ENCODE results near the gene SYT12. TPM values are rescaled to one million over a fixed set of nuclear protein-coding genes. Genes with fewer than 3 reads are reported as not detected.

The SYT12 gene
- total and polyA plus RNA-seq, 2 of the 8 experiments (the other 6 are each of a cell fraction or from before 2014, with no cell fraction given) = 1.4 to 3.3 TPM

- TF ChIP-seq RAD21 (IDR thresholded peaks at IDR 0.05 in 1 of 2, conservative IDR thresholded peaks at IDR 0.05 in 1 of 2; ENCODE audit: low read depth in 2 of 2, low read length in 2 of 2) = no peak
- TF ChIP-seq HDAC6 (IDR thresholded peaks at IDR 0.05; ENCODE audit: low read depth, low read length) = no peak
- TF ChIP-seq POLR2AphosphoS5 (IDR thresholded peaks at IDR 0.05; ENCODE audit: low read depth, low read length) = no peak
Observed at GRCh38 chr11:66976925-66977324, 46.0 kb upstream of the SYT12 start (continued).
